HG03280 (cell line): ENCODE data around the gene HLA-DPB1.

Experiments
- ATAC-seq: cut with Tn5 transposase; IDR thresholded peaks from one replicate; pipeline ENCODE4 v1.9.1; 2021; ENCODE audit warnings: mild to moderate bottlenecking, moderate library complexity; ENCODE audit not compliant: unreplicated experiment

HLA-DPB1 gene

GRCh38 chr6:33126101-33126714 is 50.4 kb downstream of the HLA-DPB1 start:
- no peak for ATAC-seq

- ATAC-seq, result no peak
These were observed 52.5 kb downstream of the HLA-DPB1 start for GRCh38 chr6:33128318-33128717.

- no peak for ATAC-seq
These were observed 56.3 kb downstream of the HLA-DPB1 start for GRCh38 chr6:33132081-33132524.

- no peak for ATAC-seq
These were observed 60.6 kb downstream of the HLA-DPB1 start for GRCh38 chr6:33136310-33136900.
